Head of caudate nucleus (tissue), 42 donors: ENCODE data around the gene HTD2.
A peak's percentile ranks its signal among the peaks of the same experiment; 100 is the strongest.

Experiments
- DNase-seq, 42 donors: peaks; one replicate each; pipeline versions ENCODE4 v3.0.0 to v3.0.0-alpha.2; 2020 to 2021; ENCODE audit warnings: mixed read lengths in 7 of 42
- intact Hi-C: fragments of 100-400 bp; cut with DNase I; formaldehyde crosslinking; loops from one replicate; pipeline ENCODE4 v1.15.0; 2022

Gene HTD2

DNA sequence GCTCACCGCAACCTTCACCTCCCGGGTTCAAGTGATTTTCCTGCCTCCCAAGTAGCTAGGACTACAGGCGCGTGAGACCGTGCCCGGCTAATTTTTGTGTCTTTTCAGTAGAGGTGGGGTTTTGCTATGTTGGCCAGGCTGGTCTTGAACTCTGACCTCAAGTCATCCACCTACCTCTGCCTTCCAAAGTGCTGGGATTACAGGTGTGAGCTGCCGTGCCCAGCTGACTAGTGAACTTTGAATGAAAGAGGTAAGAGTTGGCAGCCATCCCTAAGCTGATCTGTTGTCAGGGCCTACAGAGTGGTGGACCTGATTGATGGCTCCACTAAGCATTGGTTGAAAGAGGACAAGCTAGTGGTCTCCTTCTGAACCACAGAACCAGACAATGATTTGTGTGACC lies 41.7 kb downstream of the HTD2 start:
- intact Hi-C loops, result no loop called here
- DNase-seq, result no peak

DNA sequence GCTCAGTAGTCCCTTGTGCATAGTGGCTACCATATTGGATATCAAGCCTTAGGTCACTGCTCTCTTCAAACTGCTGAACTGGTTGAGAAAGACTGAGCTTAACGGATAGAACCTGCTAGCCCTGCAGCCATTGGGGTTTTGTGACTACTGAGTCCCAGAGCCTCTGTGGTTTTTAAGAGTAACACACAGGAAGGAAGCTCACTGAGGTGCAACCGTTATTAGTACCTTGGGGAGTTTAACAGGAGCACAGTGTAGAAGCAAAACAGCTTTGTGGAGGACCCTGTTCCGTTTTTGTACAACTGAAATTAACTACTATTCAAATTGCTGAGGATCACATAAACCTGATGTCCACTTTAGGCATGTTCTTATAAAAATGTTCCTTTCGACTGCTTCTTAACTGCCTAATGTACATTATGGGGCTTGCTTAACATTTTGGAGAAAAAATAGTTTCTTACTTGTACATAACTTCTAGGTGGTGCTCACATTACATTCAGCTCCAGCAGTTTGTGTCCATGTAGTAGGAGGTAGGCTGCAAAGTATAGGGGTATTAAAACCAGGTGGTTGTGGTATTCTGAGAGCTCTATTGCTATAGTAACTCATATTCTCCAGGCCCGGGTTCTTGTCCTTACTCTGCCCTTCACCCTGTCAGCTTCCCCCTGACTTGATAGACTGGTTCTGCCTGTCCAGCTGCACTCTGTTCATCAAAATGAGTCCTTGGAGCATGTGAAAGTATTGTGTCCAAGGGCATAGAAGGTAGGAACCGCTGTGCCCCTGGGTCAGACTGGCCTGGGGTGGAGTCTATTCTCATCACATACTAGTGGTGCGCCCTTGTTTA lies 43.7 kb downstream of the HTD2 start:
- DNase-seq, result no peak
- intact Hi-C loops, result no loop called here

DNA sequence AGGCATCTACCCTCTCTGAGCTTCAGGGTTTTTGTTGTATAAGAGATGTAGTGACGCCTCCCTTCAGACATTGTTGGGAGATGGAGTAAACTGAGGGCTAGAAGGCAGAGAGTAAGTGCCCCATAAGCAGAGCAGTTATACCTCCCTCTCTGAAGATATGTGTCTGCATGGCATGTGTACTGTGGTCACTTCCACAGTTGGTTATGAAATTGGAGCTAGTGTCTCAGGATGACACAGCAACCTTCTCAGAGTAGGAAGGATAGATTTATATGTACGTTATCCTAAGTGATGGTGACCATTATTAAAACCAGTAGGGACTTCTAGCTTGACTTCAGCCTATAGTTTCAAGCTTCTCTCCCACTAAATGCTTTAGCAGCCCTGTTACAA lies 44.3 kb downstream of the HTD2 start:
- intact Hi-C loops, result no loop called here
- no peak for DNase-seq

DNA sequence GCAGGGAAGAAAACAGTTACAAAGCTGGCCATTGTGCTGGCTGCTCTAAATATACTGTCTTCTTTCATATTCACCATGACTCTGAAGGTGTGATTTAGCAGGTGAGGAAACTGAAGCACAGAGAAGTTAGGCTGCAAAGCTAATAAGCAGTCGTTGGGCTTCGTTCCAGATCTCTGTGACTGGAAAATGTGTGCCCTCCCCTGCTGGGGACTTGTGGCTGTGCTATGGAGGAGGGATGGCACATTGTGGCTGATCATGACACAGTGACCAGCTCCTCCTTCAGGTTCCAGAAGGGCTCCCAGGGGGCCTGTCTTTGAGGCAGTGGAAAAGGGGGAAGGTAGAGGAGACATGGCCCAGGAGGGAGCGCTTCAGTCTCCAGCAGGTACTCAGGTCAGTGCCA lies 45.6 kb downstream of the HTD2 start:
- DNase-seq, result peak in 2 of 42 donors; percentile 26 to 59
- intact Hi-C loops, result no loop called here

DNA sequence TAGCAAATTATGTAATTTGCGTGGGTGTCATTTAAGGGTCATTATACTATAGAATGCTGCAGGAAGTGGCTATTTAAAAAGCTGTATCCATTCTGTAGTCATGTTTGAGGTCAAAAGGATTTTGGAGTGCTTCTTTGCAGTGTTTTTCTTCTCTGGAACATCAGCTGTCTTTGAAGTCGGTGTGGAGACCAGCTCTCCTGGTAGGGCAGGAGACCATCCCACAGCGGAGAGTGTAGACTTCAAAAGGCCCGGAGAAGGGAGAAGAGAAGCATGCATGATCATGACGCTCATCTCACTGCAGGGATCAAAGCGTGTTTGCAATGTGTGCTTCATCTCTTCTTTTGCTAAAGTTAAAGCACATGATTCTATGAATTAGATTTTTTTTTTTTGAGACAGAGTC lies 46.3 kb downstream of the HTD2 start:
- intact Hi-C loops, result no loop called here
- DNase-seq, result no peak

DNA sequence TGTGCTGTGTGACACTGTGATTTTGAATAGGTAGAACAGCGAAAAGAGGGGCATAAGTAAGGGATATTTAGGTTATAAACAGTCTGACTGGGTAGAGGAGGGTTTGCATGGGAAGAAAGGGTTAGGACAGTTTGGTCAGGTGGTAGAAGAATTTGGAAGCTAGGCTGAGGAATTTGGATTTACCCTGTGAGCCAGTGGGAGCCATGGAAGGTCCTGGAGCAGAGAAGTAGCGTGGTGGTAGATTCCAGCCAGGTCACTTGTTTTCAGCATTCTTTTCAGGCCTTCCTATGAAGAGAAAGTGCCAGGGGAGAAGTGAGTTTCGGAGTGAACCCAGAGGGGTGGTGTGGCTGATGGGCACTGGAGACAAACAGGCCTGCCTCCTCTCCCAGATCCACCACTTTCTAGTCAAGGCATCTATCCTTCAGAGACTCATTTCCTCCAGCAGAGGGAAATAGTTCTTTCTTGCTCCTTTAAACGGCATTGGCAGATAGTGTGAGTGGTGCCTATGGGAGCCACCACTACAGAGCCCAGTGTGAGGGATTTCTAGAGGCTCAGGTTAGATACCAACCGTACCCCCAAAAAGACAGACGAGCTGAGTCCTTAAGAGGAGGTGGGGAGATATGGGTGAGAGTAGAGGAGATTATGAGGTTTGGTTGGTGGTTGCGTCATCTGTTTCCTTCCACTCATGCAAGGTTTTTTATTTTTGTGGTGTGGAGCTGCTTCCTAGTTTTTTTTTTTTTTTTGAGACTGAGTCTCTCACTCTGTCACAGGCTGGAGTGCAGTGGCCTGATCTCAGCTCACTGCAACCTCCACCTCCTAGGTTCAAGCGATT lies 47.6 kb downstream of the HTD2 start:
- no peak for DNase-seq
- intact Hi-C loops, result no loop called here

DNA sequence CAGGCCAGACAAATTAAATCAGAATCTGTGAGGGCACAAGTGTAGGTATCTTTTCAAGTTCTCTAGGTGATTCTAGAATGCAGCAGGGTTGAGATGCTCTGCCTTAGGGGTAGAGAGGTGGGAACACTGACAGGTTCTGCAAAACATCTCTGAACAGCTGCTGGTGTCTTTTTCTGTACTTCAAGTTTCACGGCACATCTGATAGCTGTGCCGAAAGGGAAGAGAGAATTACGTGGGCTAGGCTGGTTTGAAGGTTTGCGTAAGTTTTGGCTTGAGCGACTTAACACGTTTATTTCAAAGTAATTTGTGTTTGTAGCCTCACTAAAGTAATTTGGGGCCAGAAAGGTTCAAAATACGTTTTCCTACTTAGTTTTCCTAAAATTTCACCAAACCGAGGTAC lies 48.9 kb downstream of the HTD2 start:
- intact Hi-C loops, result no loop called here
- DNase-seq, result peak in 15 of 42 donors; percentile 6 to 66 (median 30)

DNA sequence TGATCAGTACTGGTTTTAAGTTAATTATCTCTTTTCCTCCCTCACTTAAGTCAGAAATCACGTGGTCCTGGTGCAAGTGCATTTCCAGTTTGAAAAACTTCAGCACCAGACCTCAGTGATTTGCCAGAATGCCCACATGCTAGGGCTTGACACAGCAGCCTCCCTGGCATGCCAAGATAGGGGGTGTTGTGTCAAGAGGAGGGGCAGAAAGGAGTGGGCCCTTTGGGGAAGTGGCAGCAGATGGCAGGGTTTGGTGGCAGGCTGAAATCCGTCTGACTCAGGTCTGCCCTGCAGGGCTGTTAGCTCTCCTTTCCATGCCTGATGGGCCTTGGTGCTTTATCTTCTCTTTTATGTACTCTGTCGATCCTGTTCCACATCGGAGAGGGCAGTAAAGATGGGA lies 49.7 kb downstream of the HTD2 start:
- peak in 14 of 42 donors; percentile 4 to 55 (median 30) for DNase-seq
- intact Hi-C loops, result no loop called here

DNA sequence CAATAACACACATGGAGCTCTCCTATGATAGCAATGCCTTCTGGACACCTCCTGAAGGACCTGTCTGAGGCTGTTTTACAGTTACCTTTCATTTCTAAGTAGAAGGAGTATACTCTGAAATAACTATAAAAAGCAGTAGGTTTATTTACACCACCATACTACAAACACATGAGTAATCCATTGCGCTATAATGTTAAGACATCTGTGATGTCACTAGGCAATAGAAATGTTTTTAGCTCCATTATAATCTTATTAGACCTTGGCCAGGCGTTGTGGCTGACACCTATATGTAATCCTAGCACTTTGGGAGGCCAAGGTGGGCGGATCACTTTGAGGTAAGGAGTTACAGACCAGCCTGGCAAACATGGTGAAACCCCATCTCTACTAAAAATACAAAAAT lies 51.1 kb downstream of the HTD2 start:
- intact Hi-C loops, result no loop called here
- no peak for DNase-seq

DNA sequence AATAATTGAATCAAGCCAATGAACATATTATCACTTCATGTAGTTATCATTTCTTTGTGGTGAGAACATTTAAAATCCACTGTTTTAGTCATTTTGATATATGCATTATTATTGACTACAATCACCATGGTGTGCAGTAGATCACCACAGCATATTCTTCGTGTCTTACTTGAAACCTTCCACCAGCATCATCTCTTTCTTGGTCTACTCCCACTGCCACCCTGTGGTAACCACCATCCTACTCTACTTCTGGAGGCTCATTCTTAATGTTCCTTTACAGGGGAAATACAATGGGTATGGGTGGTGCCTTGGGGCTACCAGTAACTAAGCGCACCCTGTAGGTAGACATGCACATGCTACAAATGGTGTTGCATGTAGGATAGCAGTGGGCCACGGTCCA lies 51.8 kb downstream of the HTD2 start:
- intact Hi-C loops, result no loop called here
- DNase-seq, result no peak

DNA sequence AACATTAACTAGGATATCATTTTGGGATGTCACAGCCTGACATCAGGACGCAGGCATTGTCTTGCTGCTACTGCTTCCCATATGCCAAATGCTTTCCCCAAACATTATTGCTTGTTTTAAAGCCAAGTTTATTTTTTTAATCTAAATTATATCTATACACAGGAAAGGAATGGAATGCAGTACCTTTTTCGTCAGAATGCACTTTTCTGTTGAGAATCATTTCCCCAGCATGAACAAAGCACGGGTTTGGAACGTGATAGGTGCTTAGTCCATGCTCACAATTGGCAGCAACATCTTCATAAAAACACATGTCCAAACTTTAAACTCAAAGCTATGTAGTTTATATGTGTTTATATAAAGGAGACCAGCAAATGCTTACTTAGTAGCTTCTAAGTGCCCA lies 52.5 kb downstream of the HTD2 start:
- intact Hi-C loops, result no loop called here

DNA sequence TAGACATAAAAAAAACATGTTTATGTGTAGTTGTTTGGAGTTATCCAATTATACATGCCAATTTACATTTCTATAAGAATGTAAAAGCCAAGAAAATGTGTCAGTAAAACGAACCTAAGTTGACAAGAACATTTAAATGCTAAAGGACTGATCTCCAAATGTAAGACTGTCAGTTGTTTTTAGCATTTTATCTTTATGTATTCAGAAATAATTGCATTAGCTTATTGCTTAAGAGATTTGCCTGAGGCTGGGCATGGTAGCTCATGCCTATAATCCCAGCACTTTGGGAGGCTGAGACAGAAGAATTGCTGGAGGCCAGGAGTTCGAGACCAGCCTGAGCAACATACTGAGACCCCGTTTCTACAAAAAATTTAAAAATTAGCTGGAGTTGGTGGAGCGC lies 53.3 kb downstream of the HTD2 start:
- no peak for DNase-seq
- intact Hi-C loops, result no loop called here

More for the DNA sequence above, 52.5 kb downstream of the HTD2 start:
- no peak for DNase-seq

DNA sequence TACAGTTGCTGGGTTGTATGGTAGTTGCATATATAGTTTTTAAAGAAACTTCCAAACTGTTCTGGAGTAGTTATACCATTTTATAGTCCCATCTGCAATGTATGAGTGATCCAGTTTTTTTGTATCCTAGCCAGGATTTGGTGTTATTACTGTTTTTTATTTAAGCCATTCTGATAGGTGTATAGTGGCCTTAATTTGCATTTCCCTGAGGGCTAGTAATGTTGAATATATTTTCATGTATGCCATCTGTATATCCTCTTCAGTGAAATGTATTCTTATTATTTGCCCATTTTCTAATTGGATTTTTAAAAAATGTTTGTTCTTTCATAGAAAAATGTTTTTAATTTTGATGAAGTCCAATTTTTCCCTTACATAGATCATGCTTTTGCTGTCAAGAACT lies 55.5 kb downstream of the HTD2 start:
- DNase-seq, result no peak
- intact Hi-C loops, result no loop called here

DNA sequence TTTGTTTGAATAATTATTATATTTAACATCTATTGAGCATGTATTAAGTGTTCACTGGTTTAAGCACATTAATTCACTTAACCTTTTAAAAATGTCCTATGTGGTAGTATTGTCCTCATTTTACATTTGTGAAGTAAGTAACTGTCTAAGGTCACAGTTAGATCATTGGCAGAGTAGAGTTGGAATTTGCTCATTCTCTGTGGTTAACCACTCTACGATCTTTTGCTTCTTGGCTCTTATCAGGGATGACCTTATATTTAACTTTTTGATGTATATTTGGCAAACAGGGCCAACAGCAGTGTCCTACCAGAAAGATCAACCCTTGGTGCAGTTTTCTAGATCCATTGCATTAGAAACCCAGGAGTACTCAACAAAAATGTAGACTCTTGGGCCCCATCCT lies 60.4 kb downstream of the HTD2 start:
- no peak for DNase-seq
- intact Hi-C loops, result no loop called here

DNA sequence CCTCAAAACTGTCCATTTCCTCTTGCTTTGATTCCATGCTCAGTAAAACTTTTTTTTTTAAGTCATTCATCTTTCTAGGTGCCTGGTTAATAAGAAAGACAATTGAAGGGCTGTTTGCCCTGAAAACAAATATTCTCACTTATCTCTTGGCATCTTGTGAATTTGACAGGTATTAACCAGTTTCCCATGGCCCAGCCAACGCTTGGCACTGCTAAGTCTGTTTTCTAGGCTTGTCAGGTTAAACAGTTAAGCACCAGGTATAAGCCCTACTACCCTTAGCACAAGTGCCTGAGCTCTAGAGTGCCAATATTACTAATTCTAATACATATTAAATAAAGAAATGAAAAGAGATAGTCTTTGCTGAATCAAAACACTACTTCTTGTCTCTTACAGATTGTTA lies 62.7 kb downstream of the HTD2 start:
- DNase-seq, result no peak
- intact Hi-C loops, result no loop called here
